CD8-positive, alpha-beta memory T cell (primary cell): Measurements from ENCODE around the gene LEF1. TPM values are rescaled to one million over a fixed set of nuclear protein-coding genes. Genes with fewer than 3 reads are reported as not detected.

Experiments
- CTCF ChIA-PET: fragments of 350-600 bp; sonication (Branson Sonifier 250); formaldehyde crosslinking; loops from one replicate; lab custom pipeline; 2021; ENCODE audit warnings: antibody characterized with exemption; lab: Charles Lee
- POLR2A ChIA-PET: fragments of 350-600 bp; sonication (Branson Sonifier 250); formaldehyde crosslinking; loops from one replicate; lab custom pipeline; 2021; ENCODE audit warnings: antibody characterized with exemption; lab: Charles Lee
- DNase-seq, 5 donors: peaks; one replicate each; pipeline versions ENCODE4 v3.0.0 to v3.0.0-alpha.2; 2020 to 2022; ENCODE audit warnings: mixed read lengths in 1 of 5
- H3K27ac ChIP-seq: one replicate; pipeline ENCODE4 v1.7.0; 2013; ENCODE audit warnings: low read depth, mild to moderate bottlenecking, low read length, moderate library complexity
- H3K27me3 ChIP-seq: 2 replicates; pipeline ENCODE4 v1.7.0; 2013; ENCODE audit warnings: low read length, mild to moderate bottlenecking; ENCODE audit not compliant: insufficient read depth, poor library complexity, severe bottlenecking
- H3K36me3 ChIP-seq: 2 replicates; pipeline ENCODE4 v1.7.0; 2013; ENCODE audit warnings: mild to moderate bottlenecking, low read length, moderate library complexity; ENCODE audit not compliant: insufficient read depth
- H3K4me1 ChIP-seq: 2 replicates; pipeline ENCODE4 v1.7.0; 2013; ENCODE audit warnings: mild to moderate bottlenecking, low read length, moderate library complexity; ENCODE audit not compliant: insufficient read depth
- H3K4me3 ChIP-seq: 2 replicates; pipeline ENCODE4 v1.7.0; 2013; ENCODE audit warnings: mild to moderate bottlenecking, low read length
- H3K9me3 ChIP-seq: 2 replicates; pipeline ENCODE4 v1.7.0; 2013; ENCODE audit warnings: mild to moderate bottlenecking, low read length
- H3K27ac Mint-ChIP-seq, 8 donors: one replicate each; pipeline ENCODE4 v1.8.0; 2020 to 2021; ENCODE audit warnings: mixed read lengths in 8 of 8, mild to moderate bottlenecking in 6 of 8, inconsistent platforms in 3 of 8, moderate library complexity in 3 of 8
- H3K27me3 Mint-ChIP-seq, 2 donors: one replicate each; pipeline ENCODE4 v1.8.0; 2020 to 2021; ENCODE audit warnings: mixed read lengths in 2 of 2, mild to moderate bottlenecking in 1 of 2, moderate library complexity in 1 of 2
- H3K36me3 Mint-ChIP-seq, 3 donors: one replicate each; pipeline ENCODE4 v1.8.0; 2020 to 2021; ENCODE audit warnings: mixed read lengths in 3 of 3, inconsistent platforms in 1 of 3, mild to moderate bottlenecking in 1 of 3
- H3K4me1 Mint-ChIP-seq, 3 donors: one replicate each; pipeline ENCODE4 v1.8.0; 2020 to 2021; ENCODE audit warnings: mixed read lengths in 3 of 3, inconsistent platforms in 1 of 3, mild to moderate bottlenecking in 1 of 3
- H3K4me3 Mint-ChIP-seq, 7 donors: one replicate each; pipeline ENCODE4 v1.8.0; 2020 to 2021; ENCODE audit warnings: mixed read lengths in 7 of 7, mild to moderate bottlenecking in 6 of 7, moderate library complexity in 4 of 7, inconsistent platforms in 2 of 7
- H3K9me3 Mint-ChIP-seq, 5 donors: one replicate each; pipeline ENCODE4 v1.8.0; 2020 to 2022; ENCODE audit warnings: mixed read lengths in 5 of 5, mild to moderate bottlenecking in 3 of 5, moderate library complexity in 2 of 5, inconsistent platforms in 1 of 5
- polyA plus RNA-seq: library from polyadenylated mRNA; unstranded; fragments of 300-500 nt; fragmentation: Illumina TruSeq; gene quantifications from one replicate; pipeline ENCODE4 v1.2.3, GENCODE V29; 2021
- total RNA-seq, 2 experiments: library from RNA; stranded (reverse); gene quantifications; one replicate each; pipeline ENCODE4 v1.2.3, GENCODE V29; 2021

The LEF1 gene
- total and polyA plus RNA-seq, 3 experiments from 2014 or later, result 53.2 to 230 (median 55.1) TPM

GRCh38 chr4:108168160-108168670 is 517 bp downstream of the LEF1 start:
- ChIA-PET POLR2A (interaction anchor here (0.6 to 0.8 kb wide), 2 partner anchors 9 to 55 kb away, joined by 3 read pairs; no protein-coding TSS in a partner anchor), CTCF (interaction anchor here (0.8 to 1.2 kb wide), 4 partner anchors 9 to 405 kb away, joined by 3 to 5 read pairs (median 3); no protein-coding TSS in a partner anchor)
- H3K36me3 Mint-ChIP-seq, result peaks cover 0 to 21% (median 2%) of the 10 kb centered on the region in 3 donors
- H3K4me1 ChIP-seq, result peaks cover 26% of the 10 kb centered on the region
- no peaks in the 10 kb centered on the region for H3K9me3 ChIP-seq
- H3K27me3 ChIP-seq, result no peaks in the 10 kb centered on the region
- H3K4me3 Mint-ChIP-seq, result peak overlapping the region; percentile 90 to 94 (median 92)
- peaks cover 5% of the 10 kb centered on the region for H3K36me3 ChIP-seq
- peak overlapping the region; percentile 46 for H3K27ac ChIP-seq
- DNase-seq, result peak in 2 of 5 donors; percentile 17 to 61
- peak overlapping the region in 5 of 8 donors; percentile 30 to 84 (median 54) for H3K27ac Mint-ChIP-seq
- H3K4me3 ChIP-seq, result peak overlapping the region; percentile 64
- peaks cover 0 to 3% (median 0%) of the 10 kb centered on the region in 5 donors for H3K9me3 Mint-ChIP-seq
- peaks cover 32 to 67% (median 47%) of the 10 kb centered on the region in 3 donors for H3K4me1 Mint-ChIP-seq
- H3K27me3 Mint-ChIP-seq, result peaks cover 39 to 74% of the 10 kb centered on the region in 2 donors

DNA sequence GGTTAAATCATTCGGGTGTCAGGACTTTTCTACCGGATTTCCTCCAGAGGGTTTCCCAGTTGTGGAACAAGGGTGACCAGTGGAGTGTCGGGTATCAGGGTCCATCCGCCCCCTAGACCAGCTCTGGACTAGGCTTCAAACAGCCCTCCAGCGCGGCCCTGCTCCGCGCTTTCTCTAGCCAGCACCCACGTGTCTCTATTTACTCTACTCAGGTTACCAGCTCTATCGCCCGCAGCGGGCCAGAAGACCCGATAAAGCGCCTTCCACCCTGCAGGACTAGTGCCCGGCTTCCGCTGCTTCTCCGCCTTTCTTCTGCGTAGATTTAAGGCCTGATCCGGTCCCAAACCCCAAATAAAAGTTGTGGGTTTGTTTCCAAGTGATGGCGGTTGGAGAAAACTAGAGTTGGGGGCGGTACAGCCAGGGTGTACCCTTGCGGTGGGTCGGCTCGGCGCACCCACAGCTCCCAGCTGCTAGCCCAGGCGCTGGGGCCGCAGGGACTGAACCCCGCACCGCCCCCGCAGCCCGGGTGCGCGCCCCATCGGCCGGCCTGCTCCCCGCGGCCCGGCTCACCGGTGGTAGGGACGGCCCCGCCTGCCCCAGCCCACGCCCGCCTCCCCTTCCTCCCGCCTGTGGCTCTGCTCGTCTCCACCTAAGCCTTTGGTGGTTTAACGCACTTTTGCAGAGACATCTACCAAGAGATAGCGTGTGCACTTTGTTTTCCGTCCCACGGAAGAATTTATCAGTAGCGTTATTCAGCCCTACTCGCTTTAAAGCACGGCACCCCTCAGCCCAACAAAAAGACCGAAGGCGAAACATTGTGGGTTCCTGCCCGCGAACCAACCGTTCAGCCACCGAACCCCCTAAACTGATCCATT is 2.1 kb downstream of the LEF1 start:
- POLR2A ChIA-PET, result interaction anchor here (0.6 kb wide), 1 partner anchor 1647 kb away, joined by 4 read pairs; no protein-coding TSS in a partner anchor
- peak overlapping the region; percentile 69 for H3K4me3 ChIP-seq
- H3K36me3 ChIP-seq, result peaks cover 5% of the 10 kb centered on the region

DNA sequence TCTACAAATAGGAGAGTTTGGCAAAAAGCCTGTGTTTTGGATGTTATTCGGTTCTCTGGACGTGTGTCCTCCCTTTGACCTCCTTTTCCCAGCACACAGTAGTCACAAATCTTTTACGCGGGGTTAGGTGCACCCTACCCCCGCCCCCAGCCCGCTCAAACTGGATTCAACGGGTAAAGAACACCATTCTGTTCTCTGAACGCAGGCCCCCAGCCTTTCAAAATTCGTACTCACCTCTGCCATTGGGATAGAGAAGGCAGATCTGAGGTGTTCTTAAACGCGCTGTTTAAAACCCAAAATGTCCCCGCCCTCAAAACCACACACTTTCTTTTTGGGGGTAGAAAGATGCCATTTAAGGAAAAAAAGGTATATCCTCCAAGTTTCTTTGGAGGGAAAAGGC is 2.7 kb downstream of the LEF1 start:
- Mint-ChIP-seq H3K4me3 (peak overlapping the region; percentile 80 to 93 (median 89)), H3K27me3 (peaks cover 40 to 80% of the 10 kb centered on the region in 2 donors), H3K27ac (peak overlapping the region; percentile 20 to 93 (median 73)), H3K36me3 (peaks cover 6 to 29% (median 6%) of the 10 kb centered on the region in 3 donors), H3K9me3 (peaks cover 0 to 3% (median 0%) of the 10 kb centered on the region in 5 donors), H3K4me1 (peaks cover 40 to 74% (median 56%) of the 10 kb centered on the region in 3 donors)
- POLR2A ChIA-PET, result interaction anchor here (0.6 kb wide), 1 partner anchor 1648 kb away, joined by 4 read pairs; no protein-coding TSS in a partner anchor
- Histone ChIP-seq H3K27ac (peak overlapping the region; percentile 34), H3K4me3 (peak overlapping the region; percentile 69), H3K27me3 (no peaks in the 10 kb centered on the region), H3K36me3 (peaks cover 5% of the 10 kb centered on the region), H3K9me3 (no peaks in the 10 kb centered on the region), H3K4me1 (peaks cover 18% of the 10 kb centered on the region)
- CTCF ChIA-PET, result interaction anchor here (0.7 kb wide), 1 partner anchor 106 kb away, joined by 3 read pairs; no protein-coding TSS in a partner anchor
- DNase-seq, result peak in 2 of 5 donors; percentile 40 to 81

More for the DNA sequence above, 2.1 kb downstream of the LEF1 start:
- CTCF ChIA-PET, result interaction anchor here (0.7 to 1.0 kb wide), 3 partner anchors 9 to 398 kb away, joined by 3 read pairs; no protein-coding TSS in a partner anchor
- Histone ChIP-seq H3K27me3 (no peaks in the 10 kb centered on the region), H3K9me3 (no peaks in the 10 kb centered on the region), H3K27ac (peak overlapping the region; percentile 34), H3K4me1 (peaks cover 24% of the 10 kb centered on the region)
- Mint-ChIP-seq H3K36me3 (peaks cover 6 to 29% (median 6%) of the 10 kb centered on the region in 3 donors), H3K27me3 (peaks cover 42 to 82% of the 10 kb centered on the region in 2 donors), H3K9me3 (peaks cover 0 to 3% (median 0%) of the 10 kb centered on the region in 5 donors), H3K27ac (peak overlapping the region; percentile 33 to 88 (median 82)), H3K4me3 (peak overlapping the region; percentile 83 to 98 (median 91)), H3K4me1 (peaks cover 42 to 75% (median 57%) of the 10 kb centered on the region in 3 donors)
- DNase-seq, result peak in 4 of 5 donors; percentile 36 to 71 (median 50)

DNA sequence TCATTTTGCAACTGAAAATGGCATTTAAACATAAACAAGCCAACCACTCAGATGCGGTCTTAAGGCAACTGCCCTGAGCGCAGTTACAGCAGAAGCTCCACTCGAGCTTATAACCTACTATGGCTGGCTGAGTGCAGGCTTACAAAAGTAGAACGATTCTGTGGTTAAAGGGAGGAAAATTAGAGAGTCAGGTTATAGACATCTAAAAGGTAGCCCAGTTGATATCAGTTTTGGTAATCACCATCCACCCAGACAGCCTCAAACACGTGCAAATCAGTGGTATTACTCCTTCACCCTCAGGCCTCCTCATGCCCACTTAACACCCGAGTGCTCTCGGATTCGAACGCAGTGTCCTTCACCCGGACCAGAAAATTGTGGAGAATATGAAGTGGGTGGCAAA is 3.1 kb downstream of the LEF1 start:
- H3K4me1 Mint-ChIP-seq, result peaks cover 41 to 74% (median 56%) of the 10 kb centered on the region in 3 donors
- peaks cover 0 to 3% (median 0%) of the 10 kb centered on the region in 5 donors for H3K9me3 Mint-ChIP-seq
- DNase-seq, result peak in 1 of 5 donors; percentile 17
- ChIA-PET CTCF (no interaction called here), POLR2A (no interaction called here)
- no peaks in the 10 kb centered on the region for H3K27me3 ChIP-seq
- H3K27ac ChIP-seq, result no peak overlapping the region
- H3K36me3 Mint-ChIP-seq, result peaks cover 6 to 29% (median 6%) of the 10 kb centered on the region in 3 donors
- peaks cover 5% of the 10 kb centered on the region for H3K36me3 ChIP-seq
- peaks cover 37 to 80% of the 10 kb centered on the region in 2 donors for H3K27me3 Mint-ChIP-seq
- H3K9me3 ChIP-seq, result no peaks in the 10 kb centered on the region
- H3K4me1 ChIP-seq, result peaks cover 18% of the 10 kb centered on the region
- peak overlapping the region; percentile 20 to 93 (median 62) for H3K27ac Mint-ChIP-seq
- H3K4me3 Mint-ChIP-seq, result peak overlapping the region; percentile 80 to 93 (median 89)
- H3K4me3 ChIP-seq, result peak overlapping the region; percentile 69

GRCh38 chr4:108163351-108163750 is 5.4 kb downstream of the LEF1 start:
- Mint-ChIP-seq H3K27ac (peak overlapping the region in 1 of 8 donors; percentile 40), H3K27me3 (peaks cover 21 to 82% of the 10 kb centered on the region in 2 donors), H3K9me3 (peaks cover 0 to 1% (median 0%) of the 10 kb centered on the region in 5 donors), H3K4me3 (peak overlapping the region; percentile 73 to 90 (median 81)), H3K4me1 (peaks cover 36 to 75% (median 60%) of the 10 kb centered on the region in 3 donors), H3K36me3 (peaks cover 6 to 38% (median 11%) of the 10 kb centered on the region in 3 donors)
- no peaks in the 10 kb centered on the region for H3K9me3 ChIP-seq
- no peaks in the 10 kb centered on the region for H3K27me3 ChIP-seq
- DNase-seq, result no peak
- peaks cover 25% of the 10 kb centered on the region for H3K4me1 ChIP-seq
- H3K4me3 ChIP-seq, result peak overlapping the region; percentile 69
- peaks cover 11% of the 10 kb centered on the region for H3K36me3 ChIP-seq
- H3K27ac ChIP-seq, result no peak overlapping the region
- ChIA-PET POLR2A (no interaction called here), CTCF (interaction anchor here (0.8 kb wide), 1 partner anchor 8 kb away, joined by 3 read pairs; no protein-coding TSS in a partner anchor)

DNA sequence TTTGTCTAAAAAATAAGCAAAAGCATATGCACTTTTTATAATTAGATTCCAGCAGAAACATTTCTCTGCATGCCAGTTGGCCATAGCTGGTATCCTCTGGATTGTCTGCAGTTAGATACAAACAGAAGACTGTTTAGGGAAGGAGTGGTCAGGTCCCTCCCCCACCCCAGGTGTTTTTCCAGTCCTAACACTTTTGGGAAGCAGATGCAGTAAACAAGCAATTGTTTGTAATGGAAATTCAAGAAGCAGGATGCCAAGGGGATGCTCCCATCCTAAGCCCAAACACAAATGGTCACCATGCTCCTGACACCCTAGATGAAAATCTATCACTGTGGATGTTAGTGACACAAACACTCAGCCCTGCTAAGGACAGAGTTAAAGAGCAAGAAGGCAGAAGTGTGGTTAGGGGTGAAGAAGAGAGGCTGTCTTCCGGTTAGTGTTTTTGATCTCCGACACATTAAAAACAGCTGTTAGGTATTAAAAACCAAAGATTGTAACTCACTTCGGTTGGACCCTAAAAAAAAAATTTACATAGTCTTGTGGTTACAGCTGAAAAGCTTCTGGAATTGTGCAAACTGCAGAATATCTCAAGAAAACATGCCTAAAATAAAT is 7.9 kb downstream of the LEF1 start:
- H3K9me3 Mint-ChIP-seq, result peaks cover 0 to 1% (median 0%) of the 10 kb centered on the region in 5 donors
- H3K9me3 ChIP-seq, result no peaks in the 10 kb centered on the region
- H3K27me3 Mint-ChIP-seq, result peaks cover 8 to 73% of the 10 kb centered on the region in 2 donors
- peak in 2 of 5 donors; percentile 38 to 63 for DNase-seq
- peaks cover 47% of the 10 kb centered on the region for H3K4me1 ChIP-seq
- peak overlapping the region; percentile 69 for H3K4me3 ChIP-seq
- CTCF ChIA-PET, result no interaction called here
- no peaks in the 10 kb centered on the region for H3K27me3 ChIP-seq
- POLR2A ChIA-PET, result interaction anchor here (0.6 to 1.1 kb wide), 2 partner anchors 13 to 113 kb away, joined by 3 read pairs; no protein-coding TSS in a partner anchor
- H3K27ac ChIP-seq, result no peak overlapping the region
- peak overlapping the region; percentile 69 to 87 (median 78) for H3K4me3 Mint-ChIP-seq
- peaks cover 6 to 34% (median 11%) of the 10 kb centered on the region in 3 donors for H3K36me3 Mint-ChIP-seq
- peak overlapping the region in 5 of 8 donors; percentile 4 to 79 (median 59) for H3K27ac Mint-ChIP-seq
- H3K36me3 ChIP-seq, result peaks cover 13% of the 10 kb centered on the region
- H3K4me1 Mint-ChIP-seq, result peaks cover 46 to 73% (median 71%) of the 10 kb centered on the region in 3 donors

DNA sequence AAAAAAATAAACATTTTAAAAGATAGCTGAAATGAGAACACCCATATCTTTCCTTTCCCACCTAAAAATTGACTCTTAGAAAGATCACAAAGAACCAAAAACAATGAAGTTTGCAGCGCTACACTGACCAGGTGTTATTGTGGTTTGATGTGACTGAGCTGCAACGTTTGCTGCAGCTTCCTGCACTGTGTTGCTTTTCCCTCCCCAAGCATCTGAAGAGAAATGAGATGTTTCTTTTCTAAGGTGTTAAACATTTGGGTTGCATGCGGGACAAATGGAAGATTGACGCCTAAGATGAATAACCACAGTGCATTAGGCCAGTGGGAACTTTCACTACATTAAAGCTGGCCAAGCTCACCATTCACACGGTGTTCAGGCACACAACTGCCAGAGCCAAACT is 8.9 kb downstream of the LEF1 start:
- peaks cover 8% of the 10 kb centered on the region for H3K36me3 ChIP-seq
- no peak overlapping the region for H3K27ac ChIP-seq
- peak overlapping the region in 6 of 8 donors; percentile 23 to 82 (median 48) for H3K27ac Mint-ChIP-seq
- peaks cover 0 to 1% (median 0%) of the 10 kb centered on the region in 5 donors for H3K9me3 Mint-ChIP-seq
- ChIA-PET POLR2A (interaction anchor here (0.6 to 1.2 kb wide), 2 partner anchors 9 to 12 kb away, joined by 3 to 5 read pairs; partner anchors contain the start of gene LEF1), CTCF (interaction anchor here (0.9 to 1.3 kb wide), 3 partner anchors 9 to 52 kb away, joined by 3 to 5 read pairs (median 3); partner anchors contain the start of gene LEF1)
- peaks cover 57% of the 10 kb centered on the region for H3K4me1 ChIP-seq
- DNase-seq, result peak in 2 of 5 donors; percentile 13 to 60
- peak overlapping the region; percentile 44 to 87 (median 74) for H3K4me3 Mint-ChIP-seq
- peak overlapping the region; percentile 69 for H3K4me3 ChIP-seq
- H3K4me1 Mint-ChIP-seq, result peaks cover 55 to 82% (median 78%) of the 10 kb centered on the region in 3 donors
- H3K27me3 Mint-ChIP-seq, result peaks cover 6 to 70% of the 10 kb centered on the region in 2 donors
- H3K9me3 ChIP-seq, result no peaks in the 10 kb centered on the region
- H3K27me3 ChIP-seq, result no peaks in the 10 kb centered on the region
- peaks cover 6 to 36% (median 11%) of the 10 kb centered on the region in 3 donors for H3K36me3 Mint-ChIP-seq
